Testis (tissue), 2 donors: Measurements from ENCODE around the gene SLC16A3.

ENCODE experiments used
- POLR2A ChIP-seq: fragments of 450-650 bp; IDR thresholded peaks from one replicate; pipeline ENCODE4 v1.6.1; 2017; ENCODE audit warnings: antibody characterized with exemption, mild to moderate bottlenecking, moderate library complexity
- TF ChIP-seq, protein P1 (sequence below), 3 experiments: fragments of 450-650 bp in 2 of 3; fragments of 200-600 bp in 1 of 3; sonication (generic) in 1 of 3; IDR thresholded peaks; one replicate each; pipeline ENCODE4 v1.5.1; 2016 to 2019; ENCODE audit warnings: antibody characterized with exemption in 3 of 3, mild to moderate bottlenecking in 2 of 3, moderate library complexity in 1 of 3

DNA sequence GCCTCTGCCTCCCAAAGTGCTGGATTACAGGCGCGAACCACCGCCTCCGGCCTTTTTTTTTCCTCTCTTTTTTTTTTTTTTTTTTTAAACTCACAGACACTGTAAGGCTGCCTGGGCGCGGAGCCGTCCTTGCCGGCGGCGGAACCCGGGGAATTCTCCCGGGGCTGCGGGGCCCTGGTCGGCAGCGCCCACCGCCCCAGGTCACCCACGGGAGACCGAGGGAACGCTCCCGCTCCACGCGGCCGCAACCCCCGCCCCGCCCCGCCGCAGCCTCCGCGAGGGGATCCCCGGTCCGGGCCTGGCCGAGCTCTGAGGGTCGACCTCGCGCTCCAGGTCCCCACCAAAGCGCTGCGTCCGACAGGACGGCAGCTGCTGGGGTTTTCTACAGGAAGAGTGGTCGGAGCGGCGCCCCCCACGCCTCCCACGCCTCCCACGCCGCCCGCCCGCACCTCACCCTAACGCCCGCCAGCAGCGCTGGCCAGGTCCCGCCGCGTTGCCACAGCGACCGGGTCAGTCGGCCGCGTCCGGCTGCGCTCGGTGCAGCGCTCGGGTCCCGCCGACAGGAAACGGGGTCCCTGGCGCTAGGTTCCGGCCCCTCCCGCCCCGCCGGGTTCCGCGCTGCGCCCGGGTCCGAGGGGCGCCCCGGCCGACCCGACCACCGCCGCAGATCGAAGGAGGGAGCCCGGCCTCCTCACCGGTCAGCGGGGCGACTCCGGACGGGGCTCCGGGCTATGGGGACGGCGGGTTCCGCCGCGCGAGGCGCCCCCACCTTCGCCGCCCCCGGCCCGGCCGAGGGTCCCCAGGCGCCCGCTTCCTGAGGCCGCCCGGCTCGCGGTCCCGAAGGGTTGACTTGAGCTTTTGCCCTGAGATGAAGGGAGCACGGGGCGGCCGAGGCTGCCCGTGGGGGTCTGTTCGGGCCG lies 16.3 kb upstream of the SLC16A3 start, which contains the start of gene CCDC57:
- TF ChIP-seq, protein P1, sequence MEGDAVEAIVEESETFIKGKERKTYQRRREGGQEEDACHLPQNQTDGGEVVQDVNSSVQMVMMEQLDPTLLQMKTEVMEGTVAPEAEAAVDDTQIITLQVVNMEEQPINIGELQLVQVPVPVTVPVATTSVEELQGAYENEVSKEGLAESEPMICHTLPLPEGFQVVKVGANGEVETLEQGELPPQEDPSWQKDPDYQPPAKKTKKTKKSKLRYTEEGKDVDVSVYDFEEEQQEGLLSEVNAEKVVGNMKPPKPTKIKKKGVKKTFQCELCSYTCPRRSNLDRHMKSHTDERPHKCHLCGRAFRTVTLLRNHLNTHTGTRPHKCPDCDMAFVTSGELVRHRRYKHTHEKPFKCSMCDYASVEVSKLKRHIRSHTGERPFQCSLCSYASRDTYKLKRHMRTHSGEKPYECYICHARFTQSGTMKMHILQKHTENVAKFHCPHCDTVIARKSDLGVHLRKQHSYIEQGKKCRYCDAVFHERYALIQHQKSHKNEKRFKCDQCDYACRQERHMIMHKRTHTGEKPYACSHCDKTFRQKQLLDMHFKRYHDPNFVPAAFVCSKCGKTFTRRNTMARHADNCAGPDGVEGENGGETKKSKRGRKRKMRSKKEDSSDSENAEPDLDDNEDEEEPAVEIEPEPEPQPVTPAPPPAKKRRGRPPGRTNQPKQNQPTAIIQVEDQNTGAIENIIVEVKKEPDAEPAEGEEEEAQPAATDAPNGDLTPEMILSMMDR (IDR thresholded peaks at IDR 0.05) = peak in 1 of 3 experiments; percentile 18
- TF ChIP-seq POLR2A = no peak
